ENCODE data around the gene NOXA1.

GRCh38 chr9:137392232-137393007 is 30.8 kb upstream of the NOXA1 start:
- TF ChIP-seq POLR2A (IDR thresholded peaks at IDR 0.05) (no peak), CTCF (IDR thresholded peaks at IDR 0.05) (no peak)

All from lower leg skin (tissue), 3 donors.